ENCODE results near the gene COX6B2.

Gene COX6B2

DNA sequence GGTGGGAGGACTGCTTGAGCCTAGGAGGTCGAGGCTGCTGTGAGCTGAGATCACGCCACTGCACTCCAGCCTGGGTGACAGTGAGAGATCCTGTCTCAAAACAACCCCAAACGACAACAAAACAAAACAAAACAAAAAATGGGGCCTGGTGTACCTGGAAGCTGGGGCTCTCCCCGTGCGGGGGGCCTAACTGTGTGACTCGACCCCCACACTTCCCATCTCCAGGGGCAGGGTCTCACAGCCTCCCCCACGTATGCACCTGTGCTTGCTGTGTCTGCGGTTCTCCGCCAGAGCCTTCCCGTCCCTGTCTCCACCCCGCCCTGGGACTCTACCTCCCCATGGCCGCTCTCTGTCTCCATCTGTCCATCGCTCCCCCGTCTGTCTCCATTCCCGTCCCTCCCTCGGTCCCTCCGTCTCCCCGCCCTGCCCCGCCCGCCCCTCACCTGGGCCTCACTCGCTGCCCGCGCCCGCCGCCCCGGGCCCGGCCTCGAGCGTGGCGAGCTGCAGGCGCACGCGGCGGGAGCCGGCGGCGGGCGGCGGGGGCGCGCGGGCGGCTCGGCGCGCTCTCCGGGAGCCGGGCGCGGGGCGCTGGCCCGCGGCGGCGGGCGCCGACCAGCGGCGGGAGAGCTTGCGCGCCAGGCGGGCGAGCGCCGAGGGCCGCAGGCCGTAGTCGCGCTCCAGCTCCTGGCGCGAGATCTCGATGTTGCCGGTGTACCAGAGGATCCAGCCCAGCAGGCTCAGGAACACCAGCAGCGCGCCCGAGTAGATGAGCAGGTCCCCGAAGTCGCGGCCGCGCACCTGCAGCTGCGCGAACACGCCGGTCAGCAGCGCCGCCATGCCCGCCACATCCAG, 29.0 kb upstream of the COX6B2 start:
- DNase-seq (ENCODE audit: low read depth in 2 of 2, low spot score in 1 of 2): no peak

DNA sequence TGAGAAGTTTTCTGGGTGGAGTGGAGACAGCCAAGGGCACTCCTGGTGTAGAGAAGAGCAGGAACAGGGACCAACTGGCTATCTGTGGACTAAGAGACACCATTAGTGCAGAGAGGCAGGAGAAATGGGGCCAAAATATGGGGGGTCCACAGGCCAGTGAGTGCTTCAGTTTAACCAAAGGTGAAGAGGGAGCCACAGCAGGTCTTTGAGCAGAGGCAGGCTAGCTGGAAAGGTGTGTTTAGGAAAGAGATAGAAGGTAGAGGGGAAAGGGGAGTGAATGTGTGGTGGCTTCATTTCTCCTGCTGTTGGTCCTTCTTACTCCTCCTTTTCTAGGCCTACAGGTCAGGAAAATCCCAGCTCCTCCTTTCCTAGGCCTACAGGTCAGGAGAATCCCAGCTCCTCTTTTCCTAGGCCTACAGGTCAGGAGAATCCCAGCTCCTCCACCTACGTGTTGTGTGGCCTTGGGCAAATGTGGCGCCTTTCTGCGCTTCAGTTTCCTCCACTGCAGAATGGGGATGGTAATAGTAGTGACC, 28.1 kb upstream of the COX6B2 start:
- DNase-seq (ENCODE audit: low read depth in 2 of 2, low spot score in 1 of 2): no peak

DNA sequence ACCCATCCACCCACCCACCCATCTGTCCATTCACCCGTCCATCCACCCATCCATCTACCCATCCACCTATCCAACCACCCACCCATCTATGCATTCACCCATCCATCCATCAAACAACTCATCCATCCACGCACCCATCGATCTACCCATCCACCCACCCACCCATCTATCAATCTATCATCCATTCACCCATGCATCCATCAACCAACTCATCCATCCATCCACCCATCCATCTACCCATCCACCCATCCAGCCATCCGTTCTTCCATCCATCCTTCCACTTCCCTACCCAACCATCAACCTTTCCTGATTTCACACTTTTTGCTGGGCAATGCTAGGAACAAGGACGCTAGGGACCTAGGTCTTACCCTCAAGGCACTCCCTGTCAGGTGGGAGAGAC, 27.5 kb upstream of the COX6B2 start:
- DNase-seq (ENCODE audit: low read depth in 2 of 2, low spot score in 1 of 2): no peak

DNA sequence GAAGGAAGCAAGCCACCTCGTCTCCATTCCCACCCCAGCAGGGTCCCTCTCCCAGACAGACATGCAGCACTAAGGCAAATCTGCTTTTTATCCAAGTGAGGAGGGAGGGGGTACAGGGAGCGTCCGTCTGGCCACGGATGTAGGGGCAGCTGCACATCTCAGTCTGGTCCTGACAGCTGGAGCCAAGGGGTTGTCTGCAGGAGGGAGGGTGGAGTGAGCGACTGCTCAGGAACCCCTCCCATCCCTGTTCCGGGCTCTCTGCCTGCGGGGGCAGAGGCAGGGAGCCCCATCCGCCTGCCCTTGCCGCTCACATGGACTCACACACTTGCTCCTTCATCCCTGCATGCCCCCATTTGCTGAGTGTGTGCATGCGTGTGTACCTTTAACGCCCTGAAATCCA, 24.7 kb upstream of the COX6B2 start:
- no peak for DNase-seq (ENCODE audit: low read depth in 2 of 2, low spot score in 1 of 2)

DNA sequence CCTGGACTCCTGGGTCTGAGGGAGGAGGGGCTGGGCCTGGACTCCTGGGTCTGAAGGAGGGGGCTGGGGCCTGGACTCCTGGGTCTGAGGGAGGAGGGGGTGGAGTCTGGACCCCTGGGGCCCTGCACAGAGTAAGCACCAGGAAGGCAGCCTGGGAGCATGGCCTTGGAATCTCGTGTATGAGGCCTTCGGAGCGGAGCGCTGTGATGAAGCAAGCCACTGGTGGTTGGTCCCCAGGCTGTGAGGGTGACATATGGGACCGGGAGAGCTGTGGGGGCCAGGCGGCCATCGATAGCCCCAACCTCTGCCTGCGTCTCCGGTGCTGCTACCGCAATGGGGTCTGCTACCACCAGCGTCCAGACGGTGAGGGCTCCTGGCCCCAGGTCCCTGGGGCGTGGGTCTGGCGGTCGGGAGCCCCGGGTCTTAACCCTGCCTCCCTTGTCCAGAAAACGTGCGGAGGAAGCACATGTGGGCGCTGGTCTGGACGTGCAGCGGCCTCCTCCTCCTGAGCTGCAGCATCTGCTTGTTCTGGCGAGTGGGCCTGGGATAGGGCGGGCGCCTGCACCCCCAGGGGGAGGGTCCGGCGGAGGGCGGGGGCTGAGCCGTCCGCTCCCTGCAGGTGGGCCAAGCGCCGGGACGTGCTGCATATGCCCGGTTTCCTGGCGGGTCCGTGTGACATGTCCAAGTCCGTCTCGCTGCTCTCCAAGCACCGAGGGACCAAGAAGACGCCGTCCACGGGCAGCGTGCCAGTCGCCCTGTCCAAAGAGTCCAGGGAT, 23.0 kb upstream of the COX6B2 start:
- no peak for DNase-seq (ENCODE audit: low read depth in 2 of 2, low spot score in 1 of 2)

DNA sequence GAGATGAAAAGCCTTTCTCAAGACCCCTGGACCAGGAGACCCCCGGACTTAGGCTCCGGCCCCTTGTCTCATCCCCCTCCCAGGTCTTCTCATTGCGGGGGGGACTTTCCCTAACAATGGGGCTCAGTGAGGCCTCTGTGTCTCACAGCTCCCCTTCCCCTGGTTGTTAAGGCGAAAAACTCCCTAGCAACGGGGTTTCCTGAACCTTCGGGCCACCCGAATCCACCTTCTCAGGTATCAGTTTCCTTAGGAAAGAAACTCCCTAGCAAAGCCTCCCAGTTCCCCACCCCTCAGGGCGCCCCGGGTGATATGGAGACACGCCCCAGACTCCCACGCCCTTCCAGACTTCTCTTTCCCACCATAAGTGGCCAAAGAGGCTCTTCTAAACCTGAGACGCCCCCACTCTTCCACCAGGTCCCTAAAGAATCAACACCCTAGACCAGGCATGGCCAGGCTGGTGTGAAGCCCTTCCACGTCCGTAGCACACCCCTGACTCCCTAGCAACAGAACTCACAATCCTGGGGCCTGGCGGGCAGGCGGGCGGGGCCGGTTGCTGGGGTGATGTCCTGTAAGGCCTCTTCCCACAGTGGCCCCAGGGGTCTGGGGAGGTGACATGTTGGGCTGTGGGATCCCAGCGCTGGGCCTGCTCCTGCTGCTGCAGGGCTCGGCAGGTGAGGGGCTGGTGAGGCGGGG, 21.9 kb upstream of the COX6B2 start, which contains the start of gene TMEM190:
Gene TMEM190 (plus strand): TSS at position 586 of the 693 bp plus-strand sequence. CDS start 28 bp downstream, at position 614.
- no peak for DNase-seq (ENCODE audit: low read depth in 2 of 2, low spot score in 1 of 2)

DNA sequence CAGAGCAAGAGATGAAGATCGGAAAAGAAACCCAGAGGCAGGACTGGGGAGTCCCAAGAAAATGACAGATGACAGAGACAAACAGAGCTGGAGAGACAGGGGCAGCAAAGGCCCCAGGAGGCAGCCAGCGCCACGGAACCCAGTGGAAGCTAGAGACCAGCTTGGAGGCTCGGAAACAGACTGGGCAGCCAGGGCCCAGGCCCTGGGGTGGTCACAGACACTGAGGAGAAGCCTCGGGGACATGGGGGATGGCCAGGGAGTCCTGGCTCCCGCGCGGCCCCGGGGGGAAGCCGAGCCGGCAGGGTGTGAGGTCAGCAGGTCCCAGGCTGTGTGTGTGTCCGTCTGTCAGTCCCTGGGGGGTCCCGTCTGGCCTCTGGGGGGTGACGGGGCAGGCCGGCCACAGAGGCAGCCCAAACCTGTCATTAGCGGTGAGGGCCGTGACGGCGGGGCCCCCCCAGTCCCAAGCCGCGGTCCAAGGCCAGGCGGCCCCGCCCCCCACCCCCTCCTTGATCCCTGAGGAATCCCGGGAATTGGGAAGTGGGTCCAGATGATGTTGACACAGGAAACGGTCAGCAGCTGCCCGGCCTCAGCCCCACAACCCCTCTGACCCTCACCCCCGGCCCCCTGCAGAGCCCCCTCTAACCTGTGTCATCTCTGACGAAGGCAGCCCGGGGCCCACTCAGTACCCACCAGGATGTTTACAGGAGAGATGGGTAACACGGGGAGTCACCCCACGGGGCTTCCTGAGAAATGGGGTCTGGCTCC, 19.7 kb upstream of the COX6B2 start:
- no peak for DNase-seq (ENCODE audit: low read depth in 2 of 2, low spot score in 1 of 2)

DNA sequence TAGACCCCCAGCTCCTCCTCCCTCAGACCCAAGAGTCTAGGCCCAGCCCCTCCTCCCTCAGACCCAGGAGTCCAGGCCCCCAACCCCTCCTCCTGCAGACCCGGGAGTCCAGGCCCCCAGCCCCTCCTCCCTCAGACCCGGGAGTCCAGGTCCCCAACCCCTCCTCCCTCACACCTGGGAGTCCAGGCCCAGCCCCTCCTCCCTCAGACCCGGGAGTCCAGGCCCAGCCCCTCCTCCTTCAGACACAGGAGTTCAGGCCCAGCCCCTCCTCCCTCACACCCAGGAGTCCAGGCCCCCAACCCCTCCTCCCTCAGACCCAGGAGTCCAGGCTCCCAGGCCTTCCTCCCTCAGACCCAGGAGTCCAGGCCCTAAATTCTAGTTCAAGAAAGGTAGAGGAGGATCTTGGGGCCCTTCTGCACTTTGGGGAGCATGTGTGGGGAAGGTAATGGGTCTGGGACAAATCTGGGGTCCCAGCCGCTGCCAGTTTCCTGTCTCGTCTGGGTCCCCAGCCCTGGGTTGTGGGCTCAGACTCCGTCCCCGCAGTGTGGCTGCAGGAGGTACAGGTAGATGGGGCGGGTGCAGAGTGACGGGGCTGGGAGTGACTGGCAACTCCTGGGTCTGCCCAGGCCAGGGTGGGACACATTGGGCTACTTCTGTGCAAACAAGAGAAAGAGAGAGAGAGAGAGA, 18.9 kb upstream of the COX6B2 start:
- DNase-seq (ENCODE audit: low read depth in 2 of 2, low spot score in 1 of 2): no peak

DNA sequence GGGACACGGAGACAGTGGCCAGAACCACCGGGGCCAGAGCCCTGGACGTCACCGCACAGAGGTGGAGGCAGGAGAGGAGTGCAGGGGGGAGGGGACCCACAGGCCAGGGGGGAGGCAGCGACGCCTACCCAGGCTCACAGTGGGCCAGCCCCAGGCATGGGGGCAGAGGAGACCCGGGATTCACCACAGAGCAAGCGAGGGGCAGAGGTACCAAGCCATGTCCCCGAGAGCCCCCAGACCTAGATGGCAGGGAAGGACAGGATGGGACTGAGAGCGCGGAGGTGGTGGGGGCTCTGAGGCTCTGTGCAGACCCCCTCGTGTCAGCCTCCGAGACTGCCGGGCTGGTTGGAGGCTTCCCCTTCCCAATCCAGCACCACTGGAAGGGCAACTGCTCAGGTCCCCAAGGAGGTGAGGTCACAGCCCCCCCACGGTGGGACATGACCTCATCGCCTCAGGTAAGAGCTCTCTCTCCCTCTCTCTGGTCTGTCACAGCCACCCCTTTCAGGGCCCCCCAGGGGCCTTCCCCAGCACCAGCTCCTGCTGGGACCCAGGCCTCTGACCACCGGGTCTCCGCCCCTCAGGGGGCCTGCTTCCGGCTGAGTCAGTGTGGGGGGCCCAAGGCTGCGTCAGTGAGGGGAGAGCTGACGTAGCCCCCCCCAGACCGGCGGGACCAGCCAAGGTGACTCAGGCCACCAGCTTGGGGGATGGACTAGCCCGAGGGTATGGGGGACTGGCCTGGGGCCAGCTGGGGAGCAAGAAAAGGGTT, 18.0 kb upstream of the COX6B2 start:
- no peak for DNase-seq (ENCODE audit: low read depth in 2 of 2, low spot score in 1 of 2)

DNA sequence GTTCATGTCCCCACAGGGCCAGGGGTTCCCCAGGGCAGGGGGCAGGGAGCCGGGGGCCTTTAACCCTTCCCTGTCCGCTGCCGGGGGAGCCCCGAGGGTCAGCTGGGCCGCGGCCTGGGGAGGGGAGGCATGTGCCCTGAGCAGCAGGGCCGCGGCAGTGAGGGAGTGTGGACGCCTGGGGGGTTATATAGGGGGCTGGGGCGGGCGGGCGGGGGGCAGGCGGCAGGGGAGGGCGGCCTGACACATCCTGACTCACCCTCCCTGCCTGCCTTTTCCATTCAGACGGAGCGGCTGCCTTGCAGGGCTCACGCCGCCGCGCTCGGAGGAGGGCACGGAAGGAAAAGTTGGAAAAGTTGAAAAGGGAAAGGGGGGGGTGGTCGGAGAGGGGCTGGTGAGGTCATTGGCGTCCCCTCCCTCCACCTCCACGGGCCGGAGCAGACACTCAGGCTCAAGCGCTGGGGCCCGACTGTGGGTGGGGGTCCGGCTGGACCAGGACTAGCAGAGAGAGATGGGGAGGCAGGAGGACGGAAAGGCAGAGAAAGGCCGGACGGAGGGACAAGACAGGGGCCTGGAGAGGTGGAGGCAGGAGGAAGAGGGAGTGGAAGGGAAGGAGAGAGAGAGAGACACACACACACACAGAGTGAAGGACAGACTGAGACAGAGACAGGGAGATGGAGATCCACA, 15.9 kb upstream of the COX6B2 start, which contains the start of gene IL11:
Gene IL11 (minus strand): TSS at position 159 of the 684 bp plus-strand sequence. CDS start 153 bp downstream, at position 6.
- DNase-seq (ENCODE audit: low read depth in 2 of 2, low spot score in 1 of 2): no peak

DNA sequence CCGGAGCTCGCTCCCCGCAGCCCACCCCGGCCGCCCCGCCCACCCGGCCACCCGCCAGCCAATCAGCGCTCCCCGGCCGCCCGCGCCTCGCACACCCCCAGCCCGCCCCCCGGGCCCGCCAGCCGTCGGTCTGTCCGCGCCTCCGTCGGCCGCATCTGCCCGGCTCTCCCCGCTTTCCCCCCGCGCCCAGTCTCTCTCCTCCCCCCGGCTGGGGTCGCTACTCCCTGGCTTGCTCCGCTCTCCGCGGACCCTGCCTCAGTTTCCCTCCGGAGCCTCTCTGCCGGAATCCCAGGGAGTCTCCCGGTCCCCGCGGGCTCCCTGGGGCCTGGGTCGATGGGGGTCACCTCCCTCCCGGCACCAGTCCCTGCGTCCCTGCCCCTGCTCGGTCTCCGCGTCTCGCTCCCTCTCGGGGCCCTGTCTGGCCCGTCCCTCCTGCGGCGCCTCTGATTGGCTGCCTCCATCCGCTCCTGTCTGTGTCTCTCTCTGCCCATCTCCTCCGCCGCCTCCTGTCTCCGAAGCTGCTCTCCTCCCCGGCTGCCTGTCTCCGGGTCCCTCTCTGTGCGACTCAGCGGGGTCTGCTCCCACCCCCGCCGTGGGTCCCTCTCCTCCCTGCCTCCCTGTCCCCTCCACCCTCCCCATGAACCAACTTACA, 15.3 kb upstream of the COX6B2 start:
- DNase-seq (ENCODE audit: low read depth in 2 of 2, low spot score in 1 of 2): no peak

DNA sequence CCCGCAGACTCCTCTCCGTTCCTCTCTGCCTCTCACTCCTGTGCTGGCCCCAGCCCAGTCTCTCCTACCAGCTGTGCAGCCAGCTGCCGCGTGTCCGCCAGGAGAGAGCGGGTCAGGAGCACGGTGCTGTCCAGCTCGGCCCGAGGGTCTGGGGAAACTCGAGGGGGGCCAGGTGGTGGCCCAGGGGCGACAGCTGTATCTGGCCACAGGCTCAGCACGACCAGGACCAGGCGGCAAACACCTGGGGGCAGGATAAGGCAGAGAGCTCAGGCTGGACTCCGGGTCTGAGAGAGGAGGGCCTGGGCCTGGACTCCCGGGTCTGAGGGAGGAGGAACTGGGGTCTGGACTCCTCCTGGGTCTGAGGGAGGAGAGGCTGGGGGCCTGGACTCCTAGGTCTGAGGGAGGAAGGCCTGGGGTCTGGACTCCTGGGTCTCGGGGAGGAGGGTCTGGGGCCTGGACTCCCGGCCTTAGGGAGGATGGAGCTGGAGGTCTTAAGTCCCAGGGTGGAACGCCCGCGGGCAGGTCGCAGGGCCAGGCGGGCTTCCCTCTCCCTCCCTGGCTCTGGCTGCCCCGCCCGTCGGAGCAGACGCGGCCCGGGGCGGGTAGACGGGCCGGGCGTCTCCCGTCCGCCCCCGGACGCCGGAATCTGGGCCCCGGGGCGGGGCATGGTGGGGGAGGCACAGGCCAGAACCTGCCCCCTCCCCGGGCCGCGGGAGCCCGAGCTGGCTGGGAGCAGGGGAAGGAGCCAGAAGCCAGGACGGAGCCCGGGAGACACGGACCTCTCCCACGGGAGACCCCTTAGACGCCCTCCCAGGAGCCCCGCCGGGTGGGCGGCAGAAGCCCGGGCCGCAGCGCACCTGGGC, 14.4 kb upstream of the COX6B2 start:
- no peak for DNase-seq (ENCODE audit: low read depth in 2 of 2, low spot score in 1 of 2)

DNA sequence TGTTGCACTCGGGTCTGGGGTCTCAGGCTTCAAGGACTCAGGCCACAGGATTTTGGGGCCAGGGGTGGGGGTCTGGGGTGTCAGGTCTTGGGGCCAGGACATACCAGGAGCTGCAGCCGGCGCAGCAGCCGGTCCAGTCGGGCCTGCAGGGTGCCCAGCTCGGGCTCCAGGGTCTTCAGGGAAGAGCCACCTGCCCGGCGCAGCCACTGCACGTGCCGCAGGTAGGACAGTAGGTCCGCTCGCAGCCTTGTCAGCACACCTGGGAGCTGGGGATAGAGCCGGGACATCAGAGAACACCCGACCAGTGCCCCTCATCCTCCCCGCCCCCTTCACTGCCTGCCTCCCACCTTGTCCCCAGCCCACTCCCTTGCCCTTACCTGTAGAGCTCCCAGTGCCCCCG, 13.6 kb upstream of the COX6B2 start:
- DNase-seq (ENCODE audit: low read depth in 2 of 2, low spot score in 1 of 2): no peak

DNA sequence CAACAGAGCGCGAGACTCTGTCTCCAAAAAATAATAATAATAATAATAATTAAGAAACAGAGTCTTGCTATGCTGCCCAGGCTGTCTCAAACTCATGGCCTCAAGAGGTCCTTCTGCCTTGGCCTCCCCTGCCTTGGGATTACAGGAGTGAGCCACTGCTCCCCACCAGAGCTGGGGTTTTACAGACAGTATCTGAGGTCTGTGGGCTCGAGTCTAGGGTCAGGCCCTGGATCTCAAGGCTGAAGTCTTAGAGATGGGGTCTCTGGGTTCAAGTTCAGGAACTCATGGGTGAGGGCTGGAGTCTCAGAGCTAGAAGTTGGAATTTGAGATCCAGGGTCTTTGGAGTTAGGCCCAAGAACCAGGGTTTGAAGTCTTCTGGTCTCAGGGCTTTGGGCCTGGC, 12.3 kb upstream of the COX6B2 start:
- DNase-seq (ENCODE audit: low read depth in 2 of 2, low spot score in 1 of 2): no peak

DNA sequence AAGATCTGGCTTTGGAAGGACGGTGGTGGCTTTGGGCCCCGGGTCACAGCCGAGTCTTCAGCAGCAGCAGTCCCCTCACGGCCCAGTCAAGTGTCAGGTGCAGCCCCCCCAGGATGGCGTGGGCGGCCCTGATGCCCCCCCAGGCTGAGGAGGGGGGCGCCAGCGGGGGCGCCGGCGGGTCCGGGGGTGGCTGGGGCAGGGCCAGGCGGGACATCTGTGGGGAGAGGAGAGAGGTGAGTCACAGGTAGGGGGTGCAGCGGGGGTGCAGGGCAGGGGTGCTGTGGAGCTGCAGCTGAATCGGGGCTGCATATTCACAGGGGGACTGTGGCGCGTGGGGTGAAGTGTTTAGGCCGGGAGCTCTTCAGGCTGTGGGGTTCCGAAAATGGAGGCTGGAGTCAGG, 11.4 kb upstream of the COX6B2 start:
- DNase-seq (ENCODE audit: low read depth in 2 of 2, low spot score in 1 of 2): no peak

DNA sequence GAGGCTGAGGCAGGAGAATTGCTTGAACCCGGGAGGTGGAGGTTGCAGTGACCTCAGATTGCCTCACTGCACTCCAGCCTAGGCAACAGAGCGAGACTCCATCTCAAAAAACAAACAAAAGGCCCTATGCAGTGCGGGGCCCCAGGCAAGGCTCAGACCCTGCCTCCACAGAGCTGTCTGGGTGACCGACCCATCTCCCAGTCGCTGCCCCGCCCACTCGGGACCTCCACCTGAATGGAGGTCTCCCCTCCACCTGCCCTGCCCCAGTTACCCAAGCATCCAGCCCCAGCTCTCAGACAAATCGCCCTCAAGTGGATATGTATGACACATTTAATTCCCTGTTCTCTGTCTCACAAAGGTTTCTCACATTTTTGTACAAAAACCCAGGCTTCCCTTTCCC, 10.7 kb upstream of the COX6B2 start:
- no peak for DNase-seq (ENCODE audit: low read depth in 2 of 2, low spot score in 1 of 2)

DNA sequence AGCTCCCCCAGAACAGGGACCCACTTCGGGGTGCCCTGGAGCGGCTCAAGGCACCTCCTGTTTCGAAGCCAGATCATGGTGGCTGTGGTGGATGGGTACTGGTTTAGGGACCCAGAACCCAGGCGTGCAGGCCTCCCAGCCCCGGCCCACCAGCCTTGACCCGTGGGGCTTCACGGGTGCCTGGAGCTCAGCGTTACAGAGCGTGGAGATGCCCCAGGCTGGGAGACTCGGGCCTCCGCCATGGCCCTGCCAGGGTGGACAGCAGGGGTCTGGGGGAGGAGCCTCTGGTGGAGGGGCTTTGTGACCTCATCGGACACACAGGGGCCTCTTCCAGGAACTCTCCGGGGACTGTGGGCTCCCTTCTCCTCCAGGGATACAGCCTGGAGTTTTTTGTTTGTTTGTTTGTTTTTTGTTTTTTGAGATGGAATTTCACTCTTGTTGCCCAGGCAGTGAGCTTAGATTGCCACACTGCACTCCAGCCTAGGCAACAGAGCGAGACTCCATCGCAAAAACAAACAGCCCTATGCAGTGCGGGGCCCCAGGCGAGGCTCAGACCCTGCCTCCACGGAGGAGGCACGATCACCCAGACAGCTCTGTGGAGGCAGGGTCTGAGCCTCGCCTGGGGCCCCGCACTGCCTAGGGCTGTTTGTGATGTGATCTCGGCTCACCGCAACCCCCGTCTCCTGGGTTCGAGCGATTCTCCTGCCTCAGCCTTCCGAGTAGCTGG, 8.6 kb upstream of the COX6B2 start, which contains the start of gene GARIN5B:
Gene GARIN5B (minus strand): TSS at position 271 of the 727 bp plus-strand sequence. CDS start 194 bp downstream, at position 77.
- DNase-seq (ENCODE audit: low read depth in 2 of 2, low spot score in 1 of 2): no peak

All from stimulated activated CD8-positive, alpha-beta memory T cell treated with anti-CD3 and anti-CD28 coated beads, Interleukin-4, amount 100 ng/mL, for 1 hour (primary cell).